Liver (tissue), 9 donors: ENCODE results near the gene PRTFDC1. TPM values are rescaled to one million over a fixed set of nuclear protein-coding genes. Genes with fewer than 3 reads are reported as not detected.

Experiments
- DNase-seq: peaks from one replicate; pipeline ENCODE4 v3.0.0-alpha.2; 2017; ENCODE audit warnings: low spot score
- H3K27ac ChIP-seq, 2 donors: one replicate each; pipeline ENCODE4 v1.7.0; 2013; ENCODE audit warnings: inconsistent platforms in 2 of 2, low read length in 2 of 2, control low read depth in 1 of 2, low read depth in 1 of 2, mild to moderate bottlenecking in 1 of 2
- H3K27me3 ChIP-seq, 4 donors: one replicate each; pipeline versions ENCODE4 v1.6.1 to v1.7.0; 2013; ENCODE audit warnings: low read length in 3 of 4, inconsistent platforms in 1 of 4, mild to moderate bottlenecking in 1 of 4, moderate library complexity in 1 of 4; ENCODE audit not compliant: control insufficient read depth in 4 of 4, insufficient read depth in 4 of 4
- H3K36me3 ChIP-seq, 4 donors: one replicate each; pipeline versions ENCODE4 v1.6.1 to v1.7.0; 2013; ENCODE audit warnings: low read length in 3 of 4, mild to moderate bottlenecking in 3 of 4, low read depth in 1 of 4, moderate library complexity in 1 of 4; ENCODE audit not compliant: control insufficient read depth in 4 of 4, insufficient read depth in 3 of 4
- H3K4me1 ChIP-seq, 4 donors: one replicate each; pipeline versions ENCODE4 v1.6.1 to v1.7.0; 2013; ENCODE audit warnings: low read length in 3 of 4, mild to moderate bottlenecking in 3 of 4, moderate library complexity in 1 of 4; ENCODE audit not compliant: control insufficient read depth in 4 of 4, insufficient read depth in 4 of 4
- H3K4me3 ChIP-seq, 3 donors: one replicate each; pipeline versions ENCODE4 v1.6.1 to v1.7.0; 2013; ENCODE audit warnings: low read length in 3 of 3, control low read depth in 1 of 3, low read depth in 1 of 3, mild to moderate bottlenecking in 1 of 3
- H3K9ac ChIP-seq, 2 donors: one replicate each; pipeline ENCODE4 v1.7.0; 2013; ENCODE audit warnings: low read length in 2 of 2, mild to moderate bottlenecking in 2 of 2, moderate library complexity in 2 of 2, control low read depth in 1 of 2, low read depth in 1 of 2
- H3K9me3 ChIP-seq, 4 donors: one replicate each; pipeline versions ENCODE4 v1.6.1 to v1.7.0; 2013; ENCODE audit warnings: low read length in 3 of 4; ENCODE audit not compliant: control insufficient read depth in 4 of 4
- EGR1 ChIP-seq, 2 donors: IDR thresholded peaks; 2 replicates each; pipeline ENCODE4 v1.6.1; 2016 to 2018; ENCODE audit warnings: antibody characterized with exemption in 2 of 2, low read depth in 2 of 2
- GABPA ChIP-seq, 2 donors: IDR thresholded peaks in 1 of 2; conservative IDR thresholded peaks in 1 of 2; 2 replicates each; pipeline ENCODE4 v1.6.1; 2016; ENCODE audit warnings: antibody characterized with exemption in 2 of 2, mild to moderate bottlenecking in 1 of 2, moderate library complexity in 1 of 2
- HNF4A ChIP-seq, 2 donors: conservative IDR thresholded peaks; 2 replicates each; pipeline ENCODE4 v1.6.1; 2016; ENCODE audit warnings: antibody characterized with exemption in 2 of 2, mild to moderate bottlenecking in 2 of 2
- HNF4G ChIP-seq: IDR thresholded peaks from 2 replicates; pipeline ENCODE4 v1.6.1; 2016; ENCODE audit warnings: antibody characterized with exemption
- JUND ChIP-seq, 2 donors: IDR thresholded peaks; 2 replicates each; pipeline ENCODE4 v1.6.1; 2016; ENCODE audit warnings: antibody characterized with exemption in 2 of 2
- NR2F2 ChIP-seq: IDR thresholded peaks from 2 replicates; pipeline ENCODE4 v1.6.1; 2016; ENCODE audit warnings: antibody characterized with exemption
- RAD21 ChIP-seq, 2 donors: IDR thresholded peaks; 2 replicates each; pipeline ENCODE4 v1.6.1; 2016; ENCODE audit warnings: antibody characterized with exemption in 2 of 2, mild to moderate bottlenecking in 2 of 2
- RXRA ChIP-seq, 2 donors: IDR thresholded peaks; 2 replicates each; pipeline ENCODE4 v1.6.1; 2017 to 2018; ENCODE audit warnings: antibody characterized with exemption in 2 of 2, mild to moderate bottlenecking in 1 of 2
- SP1 ChIP-seq: IDR thresholded peaks from 2 replicates; pipeline ENCODE4 v1.6.1; 2018; ENCODE audit warnings: antibody characterized with exemption, mild to moderate bottlenecking
- TAF1 ChIP-seq: conservative IDR thresholded peaks from 2 replicates; pipeline ENCODE4 v1.6.1; 2016; ENCODE audit warnings: antibody characterized with exemption, mild to moderate bottlenecking
- YY1 ChIP-seq: IDR thresholded peaks from 2 replicates; pipeline ENCODE4 v1.6.1; 2016; ENCODE audit warnings: antibody characterized with exemption, mild to moderate bottlenecking
- WGBS: extraction: QIAGEN DNeasy Blood & Tissue Kit; methylation state at CpG from one replicate; pipeline ENCODE4 v1.1.7; 2013; 5-methylcytosine and 5-hydroxymethylcytosine counted together
- polyA plus RNA-seq, 2 donors: library from polyadenylated mRNA; stranded (reverse) in 1 of 2; unstranded in 1 of 2; fragments of 200-250 nt in 1 of 2; fragments of >200 nt in 1 of 2; fragmentation: Nextera tagmentation in 1 of 2; extraction: Ambion mirVana in 1 of 2; gene quantifications; one replicate each; pipeline versions ENCODE4 v1.2.1 to v1.2.3, GENCODE V29; 2013 to 2015
- total RNA-seq, 2 donors: library from RNA; depleted of rRNA; stranded (reverse); fragments of >200 nt; gene quantifications; one replicate each; pipeline ENCODE4 v1.2.3, GENCODE V29; 2014
- TF ChIP-seq, protein P1 (sequence below): IDR thresholded peaks from 2 replicates; pipeline ENCODE4 v1.6.1; 2016; ENCODE audit warnings: antibody characterized with exemption
- TF ChIP-seq, protein P2 (sequence below): IDR thresholded peaks from 2 replicates; pipeline ENCODE4 v1.6.1; 2016; ENCODE audit warnings: antibody characterized with exemption
- TF ChIP-seq, protein P3 (sequence below): IDR thresholded peaks from 2 replicates; pipeline ENCODE4 v1.6.1; 2016; ENCODE audit warnings: antibody characterized with exemption, mild to moderate bottlenecking
- TF ChIP-seq, protein P4 (sequence below): fragments of 150-350 bp; IDR thresholded peaks from 2 replicates; pipeline ENCODE4 v1.5.1; 2017; ENCODE audit warnings: improper control_type of control experiment, low read depth, low read length; ENCODE audit not compliant: missing input control
- donor health status: healthy.
- donor health status: healthy.
- donor health status: healthy.
- donor health status: healthy.
- donor health status: healthy.

PRTFDC1 gene
- total and polyA plus RNA-seq, 4 donors = 0.93 to 3.1 (median 1.9) TPM

DNA sequence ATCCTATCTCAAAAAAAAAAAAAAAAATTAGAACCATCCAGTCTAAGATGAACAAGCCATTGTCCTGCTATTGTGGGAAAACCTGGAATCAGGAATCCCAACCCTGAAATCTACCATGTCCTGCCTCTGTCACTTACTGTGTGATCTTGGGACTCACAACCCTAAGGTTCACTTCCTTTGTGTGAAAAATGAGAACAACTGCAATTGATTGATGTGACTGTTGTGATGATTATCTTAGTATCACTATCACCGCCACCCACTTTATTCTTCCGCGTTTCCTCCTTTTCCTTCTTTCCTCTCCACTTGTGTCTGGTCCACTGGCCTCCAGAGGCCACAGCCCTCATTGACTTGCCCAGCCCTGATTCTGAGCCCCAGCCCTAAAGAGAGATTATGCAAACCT lies 12.6 kb upstream of the PRTFDC1 start:
- no peaks in the 10 kb centered on the region for H3K36me3 ChIP-seq

DNA sequence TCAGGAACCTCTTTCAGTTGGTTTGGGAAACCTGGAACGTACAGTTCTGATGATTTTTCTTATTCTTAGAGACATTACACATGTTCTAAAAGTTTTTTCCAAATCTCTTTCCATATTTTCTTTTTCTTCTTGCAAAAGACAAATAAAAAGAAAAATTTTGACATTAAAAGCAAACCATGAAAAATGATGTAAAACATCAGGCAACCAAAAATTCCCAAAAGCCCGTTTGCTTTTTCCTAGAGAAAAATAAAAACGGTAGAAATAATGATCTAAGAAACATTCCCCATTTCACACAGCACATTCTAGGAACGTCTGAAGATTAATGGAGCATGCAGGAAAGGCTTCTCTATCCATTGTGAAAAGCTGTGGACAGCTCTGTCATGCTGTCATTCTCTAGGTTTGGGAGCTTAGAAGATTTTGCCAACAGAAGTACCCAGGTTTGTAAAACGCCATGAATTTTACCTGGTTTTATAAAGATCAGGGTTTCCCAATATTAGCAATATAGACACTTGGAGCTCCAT lies 11.2 kb upstream of the PRTFDC1 start:
- no peak for DNase-seq
- WGBS = 62% methylated on average over 5 of the region's 5 CpGs
- Histone ChIP-seq H3K4me3 (no peak overlapping the region), H3K36me3 (no peaks in the 10 kb centered on the region), H3K4me1 (peaks cover 1 to 14% (median 7%) of the 10 kb centered on the region in 4 donors), H3K27me3 (no peaks in the 10 kb centered on the region), H3K27ac (peak overlapping the region; percentile 44 to 70), H3K9me3 (no peaks in the 10 kb centered on the region), H3K9ac (no peak overlapping the region)
- no peak for TF ChIP-seq GABPA (IDR thresholded peaks at IDR 0.05 in 1 of 2, conservative IDR thresholded peaks at IDR 0.05 in 1 of 2)
- TF ChIP-seq SP1 = no peak
- TF ChIP-seq, protein P1, sequence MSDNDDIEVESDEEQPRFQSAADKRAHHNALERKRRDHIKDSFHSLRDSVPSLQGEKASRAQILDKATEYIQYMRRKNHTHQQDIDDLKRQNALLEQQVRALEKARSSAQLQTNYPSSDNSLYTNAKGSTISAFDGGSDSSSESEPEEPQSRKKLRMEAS = no peak
- no peak for TF ChIP-seq TAF1
- TF ChIP-seq, protein P2, sequence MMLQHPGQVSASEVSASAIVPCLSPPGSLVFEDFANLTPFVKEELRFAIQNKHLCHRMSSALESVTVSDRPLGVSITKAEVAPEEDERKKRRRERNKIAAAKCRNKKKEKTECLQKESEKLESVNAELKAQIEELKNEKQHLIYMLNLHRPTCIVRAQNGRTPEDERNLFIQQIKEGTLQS = no peak

More for the DNA sequence above, 12.6 kb upstream of the PRTFDC1 start:
- Histone ChIP-seq H3K9me3 (no peaks in the 10 kb centered on the region), H3K4me3 (no peak overlapping the region), H3K27me3 (no peaks in the 10 kb centered on the region), H3K9ac (no peak overlapping the region), H3K4me1 (peaks cover 1 to 10% (median 7%) of the 10 kb centered on the region in 4 donors), H3K27ac (no peak overlapping the region)
- 92% methylated on average over 3 of the region's 3 CpGs for WGBS
- no peak for DNase-seq
- no peak for TF ChIP-seq HNF4G
- no peak for TF ChIP-seq GABPA (IDR thresholded peaks at IDR 0.05 in 1 of 2, conservative IDR thresholded peaks at IDR 0.05 in 1 of 2)
- TF ChIP-seq, protein P2 = no peak
- TF ChIP-seq HNF4A (conservative IDR thresholded peaks at IDR 0.05) = no peak
- TF ChIP-seq SP1 = no peak
- TF ChIP-seq, protein P3, sequence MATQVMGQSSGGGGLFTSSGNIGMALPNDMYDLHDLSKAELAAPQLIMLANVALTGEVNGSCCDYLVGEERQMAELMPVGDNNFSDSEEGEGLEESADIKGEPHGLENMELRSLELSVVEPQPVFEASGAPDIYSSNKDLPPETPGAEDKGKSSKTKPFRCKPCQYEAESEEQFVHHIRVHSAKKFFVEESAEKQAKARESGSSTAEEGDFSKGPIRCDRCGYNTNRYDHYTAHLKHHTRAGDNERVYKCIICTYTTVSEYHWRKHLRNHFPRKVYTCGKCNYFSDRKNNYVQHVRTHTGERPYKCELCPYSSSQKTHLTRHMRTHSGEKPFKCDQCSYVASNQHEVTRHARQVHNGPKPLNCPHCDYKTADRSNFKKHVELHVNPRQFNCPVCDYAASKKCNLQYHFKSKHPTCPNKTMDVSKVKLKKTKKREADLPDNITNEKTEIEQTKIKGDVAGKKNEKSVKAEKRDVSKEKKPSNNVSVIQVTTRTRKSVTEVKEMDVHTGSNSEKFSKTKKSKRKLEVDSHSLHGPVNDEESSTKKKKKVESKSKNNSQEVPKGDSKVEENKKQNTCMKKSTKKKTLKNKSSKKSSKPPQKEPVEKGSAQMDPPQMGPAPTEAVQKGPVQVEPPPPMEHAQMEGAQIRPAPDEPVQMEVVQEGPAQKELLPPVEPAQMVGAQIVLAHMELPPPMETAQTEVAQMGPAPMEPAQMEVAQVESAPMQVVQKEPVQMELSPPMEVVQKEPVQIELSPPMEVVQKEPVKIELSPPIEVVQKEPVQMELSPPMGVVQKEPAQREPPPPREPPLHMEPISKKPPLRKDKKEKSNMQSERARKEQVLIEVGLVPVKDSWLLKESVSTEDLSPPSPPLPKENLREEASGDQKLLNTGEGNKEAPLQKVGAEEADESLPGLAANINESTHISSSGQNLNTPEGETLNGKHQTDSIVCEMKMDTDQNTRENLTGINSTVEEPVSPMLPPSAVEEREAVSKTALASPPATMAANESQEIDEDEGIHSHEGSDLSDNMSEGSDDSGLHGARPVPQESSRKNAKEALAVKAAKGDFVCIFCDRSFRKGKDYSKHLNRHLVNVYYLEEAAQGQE = no peak
- TF ChIP-seq, protein P4, sequence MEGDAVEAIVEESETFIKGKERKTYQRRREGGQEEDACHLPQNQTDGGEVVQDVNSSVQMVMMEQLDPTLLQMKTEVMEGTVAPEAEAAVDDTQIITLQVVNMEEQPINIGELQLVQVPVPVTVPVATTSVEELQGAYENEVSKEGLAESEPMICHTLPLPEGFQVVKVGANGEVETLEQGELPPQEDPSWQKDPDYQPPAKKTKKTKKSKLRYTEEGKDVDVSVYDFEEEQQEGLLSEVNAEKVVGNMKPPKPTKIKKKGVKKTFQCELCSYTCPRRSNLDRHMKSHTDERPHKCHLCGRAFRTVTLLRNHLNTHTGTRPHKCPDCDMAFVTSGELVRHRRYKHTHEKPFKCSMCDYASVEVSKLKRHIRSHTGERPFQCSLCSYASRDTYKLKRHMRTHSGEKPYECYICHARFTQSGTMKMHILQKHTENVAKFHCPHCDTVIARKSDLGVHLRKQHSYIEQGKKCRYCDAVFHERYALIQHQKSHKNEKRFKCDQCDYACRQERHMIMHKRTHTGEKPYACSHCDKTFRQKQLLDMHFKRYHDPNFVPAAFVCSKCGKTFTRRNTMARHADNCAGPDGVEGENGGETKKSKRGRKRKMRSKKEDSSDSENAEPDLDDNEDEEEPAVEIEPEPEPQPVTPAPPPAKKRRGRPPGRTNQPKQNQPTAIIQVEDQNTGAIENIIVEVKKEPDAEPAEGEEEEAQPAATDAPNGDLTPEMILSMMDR = no peak

DNA sequence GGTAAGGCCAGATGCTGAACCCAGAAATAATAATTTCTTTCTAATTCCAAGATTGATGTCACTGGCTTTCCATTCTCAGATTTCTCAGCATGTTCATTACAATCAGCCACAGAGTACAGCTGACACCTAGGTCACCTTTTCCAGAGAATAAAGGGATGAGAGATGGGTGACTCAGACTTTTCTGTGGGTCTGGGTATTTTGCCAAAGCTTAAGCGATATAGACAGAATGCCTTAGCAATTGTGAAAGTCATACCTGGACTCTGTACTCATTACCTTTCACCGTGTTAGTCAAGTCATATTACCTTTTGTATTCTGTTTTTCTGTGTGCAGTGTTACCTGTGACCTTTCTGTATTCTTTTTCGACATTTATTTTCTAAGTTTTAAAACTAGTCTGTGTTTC lies 10.6 kb upstream of the PRTFDC1 start:
- no peak for DNase-seq
- peak overlapping the region; percentile 68 to 70 for H3K27ac ChIP-seq
- H3K36me3 ChIP-seq = no peaks in the 10 kb centered on the region
- no peak overlapping the region for H3K9ac ChIP-seq
- H3K4me1 ChIP-seq = peaks cover 1 to 14% (median 7%) of the 10 kb centered on the region in 4 donors
- WGBS = 33% methylated on average over 3 of the region's 3 CpGs
- no peaks in the 10 kb centered on the region for H3K9me3 ChIP-seq
- no peaks in the 10 kb centered on the region for H3K27me3 ChIP-seq
- no peak overlapping the region for H3K4me3 ChIP-seq
- TF ChIP-seq YY1 = peak; percentile 52
- TF ChIP-seq RXRA (IDR thresholded peaks at IDR 0.05) = peak; percentile 95
- peak; percentile 96 to 98 for TF ChIP-seq JUND (IDR thresholded peaks at IDR 0.05)
- TF ChIP-seq RAD21 (IDR thresholded peaks at IDR 0.05) = peak; percentile 41 to 53
- TF ChIP-seq, protein P2 = peak; percentile 87
- no peak for TF ChIP-seq GABPA (IDR thresholded peaks at IDR 0.05 in 1 of 2, conservative IDR thresholded peaks at IDR 0.05 in 1 of 2)
- peak; percentile 95 for TF ChIP-seq HNF4A (conservative IDR thresholded peaks at IDR 0.05)
- TF ChIP-seq, protein P3 = peak; percentile 63
- TF ChIP-seq EGR1 (IDR thresholded peaks at IDR 0.05; ENCODE audit: low read depth in 2 of 2) = peak in 1 of 2 donors; percentile 41
- peak; percentile 82 for TF ChIP-seq HNF4G
- TF ChIP-seq NR2F2 = no peak
- peak; percentile 99 for TF ChIP-seq SP1
- TF ChIP-seq, protein P1 = peak; percentile 19
